ENCODE results near the gene ZEB1. TPM values are rescaled to one million over a fixed set of nuclear protein-coding genes. Genes with fewer than 3 reads are reported as not detected.

The ZEB1 gene
- total and polyA plus RNA-seq, 2 donors from 2014 or later: 5.5 to 43.0 TPM

DNA sequence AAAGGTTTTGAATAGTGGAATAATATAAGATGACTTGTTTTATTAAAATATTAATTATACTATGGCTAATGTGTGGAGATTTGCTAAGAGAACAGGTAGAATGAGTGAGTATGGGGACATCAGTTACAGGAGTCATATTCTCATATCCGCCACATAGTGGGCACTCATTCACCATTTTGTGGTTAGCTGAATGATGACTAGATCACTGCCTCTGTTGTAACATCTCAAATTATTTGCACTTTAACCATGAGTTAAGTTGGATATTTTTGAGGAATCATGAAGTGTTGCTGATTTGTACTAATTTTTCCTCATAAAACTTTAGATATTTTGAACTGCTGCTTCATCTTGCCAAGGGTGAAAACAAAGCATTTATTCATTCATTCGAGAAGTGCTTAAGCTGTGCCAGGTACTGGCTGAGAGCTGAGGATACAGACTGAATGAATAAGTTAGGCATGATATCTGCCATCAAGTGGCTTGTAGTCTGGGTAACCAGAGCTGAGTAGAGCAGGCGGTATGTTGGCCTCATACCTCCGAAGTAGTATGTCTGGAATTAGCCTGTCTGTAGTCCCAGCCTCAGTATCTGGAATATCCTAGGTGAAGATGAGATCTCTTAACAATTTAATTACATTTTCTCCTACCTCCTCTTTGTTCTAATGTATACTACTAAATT is 100.5 kb downstream of the ZEB1 start:
- Histone ChIP-seq H3K4me1 (ENCODE audit: control insufficient read depth in 2 of 3, insufficient read depth in 2 of 3, low read depth in 1 of 3, low read length in 3 of 3) (no peaks in the 10 kb centered on the region), H3K9me3 (ENCODE audit: control insufficient read depth in 2 of 3, insufficient read depth in 1 of 3, low read length in 3 of 3) (no peaks in the 10 kb centered on the region), H3K36me3 (ENCODE audit: control insufficient read depth in 2 of 3, insufficient read depth in 3 of 3, low read length in 3 of 3) (no peaks in the 10 kb centered on the region), H3K9ac (ENCODE audit: low read length in 3 of 3) (no peak overlapping the region), H3K4me3 (ENCODE audit: low read length in 3 of 3) (no peak overlapping the region), H3K27me3 (ENCODE audit: control insufficient read depth, insufficient read depth, low read length) (no peaks in the 10 kb centered on the region), H3K27ac (ENCODE audit: low read depth in 2 of 2, low read length in 2 of 2) (no peak overlapping the region)
- intact Hi-C loops (cut with DNase I): no loop called here
- DNase-seq (no peak), FAIRE-seq (no peak)
- TF ChIP-seq, protein P1, sequence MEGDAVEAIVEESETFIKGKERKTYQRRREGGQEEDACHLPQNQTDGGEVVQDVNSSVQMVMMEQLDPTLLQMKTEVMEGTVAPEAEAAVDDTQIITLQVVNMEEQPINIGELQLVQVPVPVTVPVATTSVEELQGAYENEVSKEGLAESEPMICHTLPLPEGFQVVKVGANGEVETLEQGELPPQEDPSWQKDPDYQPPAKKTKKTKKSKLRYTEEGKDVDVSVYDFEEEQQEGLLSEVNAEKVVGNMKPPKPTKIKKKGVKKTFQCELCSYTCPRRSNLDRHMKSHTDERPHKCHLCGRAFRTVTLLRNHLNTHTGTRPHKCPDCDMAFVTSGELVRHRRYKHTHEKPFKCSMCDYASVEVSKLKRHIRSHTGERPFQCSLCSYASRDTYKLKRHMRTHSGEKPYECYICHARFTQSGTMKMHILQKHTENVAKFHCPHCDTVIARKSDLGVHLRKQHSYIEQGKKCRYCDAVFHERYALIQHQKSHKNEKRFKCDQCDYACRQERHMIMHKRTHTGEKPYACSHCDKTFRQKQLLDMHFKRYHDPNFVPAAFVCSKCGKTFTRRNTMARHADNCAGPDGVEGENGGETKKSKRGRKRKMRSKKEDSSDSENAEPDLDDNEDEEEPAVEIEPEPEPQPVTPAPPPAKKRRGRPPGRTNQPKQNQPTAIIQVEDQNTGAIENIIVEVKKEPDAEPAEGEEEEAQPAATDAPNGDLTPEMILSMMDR (IDR thresholded peaks at IDR 0.05; ENCODE audit: borderline replicate concordance, extremely low read depth, insufficient read depth): no peak

DNA sequence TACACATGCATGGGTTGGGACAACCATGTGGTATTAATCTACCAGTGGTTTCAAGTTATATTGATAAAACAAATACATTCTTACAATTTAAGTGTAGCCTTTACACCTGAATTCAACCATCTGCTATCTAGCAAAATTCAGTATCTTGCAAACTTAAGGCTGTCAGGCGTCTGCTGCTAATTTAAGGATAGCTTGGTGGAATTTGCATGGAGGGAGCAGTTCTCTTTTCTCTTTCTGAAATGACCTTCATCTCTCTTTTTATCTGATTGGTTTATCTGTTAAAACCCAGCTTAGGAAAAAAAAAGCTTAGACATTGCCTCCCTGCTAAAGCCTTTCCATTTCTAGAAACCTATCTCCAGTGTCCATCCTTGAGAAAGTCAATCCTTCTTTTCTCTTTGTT is 102.3 kb downstream of the ZEB1 start:
- TF ChIP-seq, protein P1 (IDR thresholded peaks at IDR 0.05; ENCODE audit: borderline replicate concordance, extremely low read depth, insufficient read depth): no peak
- DNase-seq (no peak), FAIRE-seq (no peak)
- Histone ChIP-seq H3K27ac (ENCODE audit: low read depth in 2 of 2, low read length in 2 of 2) (no peak overlapping the region), H3K9ac (ENCODE audit: low read length in 3 of 3) (no peak overlapping the region), H3K27me3 (ENCODE audit: control insufficient read depth, insufficient read depth, low read length) (no peaks in the 10 kb centered on the region), H3K36me3 (ENCODE audit: control insufficient read depth in 2 of 3, insufficient read depth in 3 of 3, low read length in 3 of 3) (no peaks in the 10 kb centered on the region), H3K4me1 (ENCODE audit: control insufficient read depth in 2 of 3, insufficient read depth in 2 of 3, low read depth in 1 of 3, low read length in 3 of 3) (no peaks in the 10 kb centered on the region), H3K4me3 (ENCODE audit: low read length in 3 of 3) (no peak overlapping the region), H3K9me3 (ENCODE audit: control insufficient read depth in 2 of 3, insufficient read depth in 1 of 3, low read length in 3 of 3) (no peaks in the 10 kb centered on the region)
- intact Hi-C loops (cut with DNase I): no loop called here

DNA sequence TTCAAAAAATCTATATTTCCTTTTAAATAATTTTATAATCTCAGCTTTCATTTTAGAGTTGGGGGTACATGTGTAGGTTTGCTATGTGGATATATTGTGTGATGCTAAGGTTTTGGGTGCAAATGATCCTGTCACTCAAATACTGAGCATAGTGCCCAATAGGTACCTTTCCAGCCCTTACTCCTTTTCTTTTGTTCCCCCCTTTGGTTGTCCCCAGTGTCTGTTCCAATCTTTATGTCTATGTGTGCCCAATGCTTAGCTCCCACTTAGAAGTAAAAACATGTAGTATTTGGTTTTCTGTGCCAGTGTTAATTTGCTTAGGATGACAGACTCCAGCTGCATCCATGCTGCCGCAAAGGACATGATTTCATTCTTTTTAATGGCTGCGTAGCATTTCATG is 103.6 kb downstream of the ZEB1 start:
- H3K4me1 ChIP-seq (ENCODE audit: control insufficient read depth in 2 of 3, insufficient read depth in 2 of 3, low read depth in 1 of 3, low read length in 3 of 3): no peaks in the 10 kb centered on the region
- intact Hi-C loops (cut with DNase I): no loop called here

More for the DNA sequence above, 103.6 kb downstream of the ZEB1 start:
- DNase-seq (no peak), FAIRE-seq (no peak)
- TF ChIP-seq, protein P1 (IDR thresholded peaks at IDR 0.05; ENCODE audit: borderline replicate concordance, extremely low read depth, insufficient read depth): no peak
- Histone ChIP-seq H3K4me3 (ENCODE audit: low read length in 3 of 3) (no peak overlapping the region), H3K27ac (ENCODE audit: low read depth in 2 of 2, low read length in 2 of 2) (no peak overlapping the region), H3K36me3 (ENCODE audit: control insufficient read depth in 2 of 3, insufficient read depth in 3 of 3, low read length in 3 of 3) (no peaks in the 10 kb centered on the region), H3K9ac (ENCODE audit: low read length in 3 of 3) (no peak overlapping the region), H3K27me3 (ENCODE audit: control insufficient read depth, insufficient read depth, low read length) (no peaks in the 10 kb centered on the region), H3K9me3 (ENCODE audit: control insufficient read depth in 2 of 3, insufficient read depth in 1 of 3, low read length in 3 of 3) (no peaks in the 10 kb centered on the region)
